MM.1S (cell line): Measurements from ENCODE around the gene CCDC172.

Experiments used
- DNase-seq: peaks from one replicate; pipeline ENCODE4 v3.0.0-alpha.2; 2015
- H2AFZ ChIP-seq: fragments of 300-600 bp; sonication (generic); 2 replicates; pipeline ENCODE4 v1.6.0; 2016; ENCODE audit warnings: antibody characterized with exemption, low read length
- H3F3A ChIP-seq: fragments of 300-600 bp; sonication (generic); 2 replicates; pipeline ENCODE4 v1.6.1; 2016; ENCODE audit warnings: mild to moderate bottlenecking, antibody characterized with exemption, low read length, moderate library complexity, mixed read lengths; ENCODE audit not compliant: insufficient read depth
- H3K27ac ChIP-seq: fragments of 300-600 bp; sonication (generic); 2 replicates; pipeline ENCODE4 v1.5.1; 2016; ENCODE audit warnings: mild to moderate bottlenecking, low read length
- H3K27me3 ChIP-seq: fragments of 300-600 bp; sonication (generic); replicated peaks from 2 replicates; pipeline ENCODE4 v1.6.0; 2016; ENCODE audit warnings: low read length; ENCODE audit not compliant: insufficient read depth
- H3K36me3 ChIP-seq: fragments of 300-600 bp; sonication (generic); replicated peaks from 2 replicates; pipeline ENCODE4 v1.6.1; 2016; ENCODE audit warnings: mild to moderate bottlenecking, low read length, mixed read lengths; ENCODE audit not compliant: insufficient read depth
- H3K4me1 ChIP-seq: fragments of 300-600 bp; sonication (generic); 2 replicates; pipeline ENCODE4 v1.6.1; 2016; ENCODE audit warnings: low read length, mixed read lengths
- H3K4me2 ChIP-seq: fragments of 300-600 bp; sonication (generic); 2 replicates; pipeline ENCODE4 v1.6.0; 2016; ENCODE audit warnings: low read depth, low read length
- H3K4me3 ChIP-seq: fragments of 300-600 bp; sonication (generic); 2 replicates; pipeline ENCODE4 v1.5.1; 2016; ENCODE audit warnings: low read length, mixed read lengths
- H3K79me2 ChIP-seq: fragments of 300-600 bp; sonication (generic); 2 replicates; pipeline ENCODE4 v1.6.1; 2016; ENCODE audit warnings: mixed run types, low read length, mixed read lengths
- H3K9ac ChIP-seq: fragments of 300-600 bp; sonication (generic); 2 replicates; pipeline ENCODE4 v1.6.1; 2016; ENCODE audit warnings: low read length, mixed read lengths
- H3K9me2 ChIP-seq: fragments of 300-600 bp; sonication (generic); replicated peaks from 2 replicates; pipeline ENCODE4 v1.6.1; 2016; ENCODE audit warnings: mild to moderate bottlenecking, low read length, mixed read lengths; ENCODE audit not compliant: insufficient read depth
- H3K9me3 ChIP-seq: fragments of 300-600 bp; sonication (generic); replicated peaks from 2 replicates; pipeline ENCODE4 v1.6.1; 2016; ENCODE audit warnings: mild to moderate bottlenecking, low read length, mixed read lengths; ENCODE audit not compliant: insufficient read depth
- H4K20me1 ChIP-seq: fragments of 300-600 bp; sonication (generic); 2 replicates; pipeline ENCODE4 v1.6.1; 2016; ENCODE audit warnings: mild to moderate bottlenecking, low read length, moderate library complexity, mixed read lengths; ENCODE audit not compliant: insufficient read depth
- CTCF ChIP-seq: fragments of 300-600 bp; sonication (generic); IDR thresholded peaks from 2 replicates; pipeline ENCODE4 v1.5.1; 2016; ENCODE audit warnings: antibody characterized with exemption, low read length, mixed read lengths
- EZH2 ChIP-seq: fragments of 300-600 bp; sonication (generic); optimal IDR thresholded peaks from 2 replicates; pipeline ENCODE3; 2017; ENCODE audit warnings: low read depth, mild to moderate bottlenecking, antibody characterized with exemption, low read length, mixed read lengths
- EZH2phosphoT487 ChIP-seq: fragments of 300-600 bp; sonication (generic); IDR thresholded peaks from 2 replicates; pipeline ENCODE4 v1.6.1; 2018; ENCODE audit warnings: antibody characterized with exemption, low read length

The CCDC172 gene

GRCh38 chr10:116410351-116410750 is 86.1 kb downstream of the CCDC172 start:
- no peaks in the 10 kb centered on the region for H3K9me2 ChIP-seq
- TF ChIP-seq EZH2phosphoT487 (no peak), EZH2 (no peak), CTCF (no peak)
- H3K27ac ChIP-seq = no peak overlapping the region
- H2AFZ ChIP-seq = no peak overlapping the region
- no peak overlapping the region for H3K4me2 ChIP-seq
- H3K27me3 ChIP-seq = no peaks in the 10 kb centered on the region
- H3F3A ChIP-seq = no peaks in the 10 kb centered on the region
- H3K9ac ChIP-seq = no peak overlapping the region
- no peaks in the 10 kb centered on the region for H4K20me1 ChIP-seq
- no peaks in the 10 kb centered on the region for H3K79me2 ChIP-seq
- DNase-seq = no peak
- H3K36me3 ChIP-seq = no peaks in the 10 kb centered on the region
- no peak overlapping the region for H3K4me3 ChIP-seq
- no peaks in the 10 kb centered on the region for H3K9me3 ChIP-seq
- no peaks in the 10 kb centered on the region for H3K4me1 ChIP-seq

- Histone ChIP-seq H3K4me2 (no peak overlapping the region), H3K9ac (no peak overlapping the region), H3K36me3 (no peaks in the 10 kb centered on the region), H4K20me1 (no peaks in the 10 kb centered on the region), H2AFZ (no peak overlapping the region), H3K27ac (no peak overlapping the region), H3K79me2 (no peaks in the 10 kb centered on the region), H3K4me1 (no peaks in the 10 kb centered on the region), H3K27me3 (no peaks in the 10 kb centered on the region), H3K9me3 (no peaks in the 10 kb centered on the region), H3K4me3 (no peak overlapping the region), H3F3A (no peaks in the 10 kb centered on the region), H3K9me2 (no peaks in the 10 kb centered on the region)
- no peak for DNase-seq
- TF ChIP-seq CTCF (no peak), EZH2phosphoT487 (no peak)
Measured at GRCh38 chr10:116417821-116418220, 93.6 kb downstream of the CCDC172 start.

GRCh38 chr10:116418389-116418788 is 94.1 kb downstream of the CCDC172 start:
- Histone ChIP-seq H3K9me3 (no peaks in the 10 kb centered on the region), H3K27me3 (no peaks in the 10 kb centered on the region), H3K36me3 (no peaks in the 10 kb centered on the region), H3K4me1 (no peaks in the 10 kb centered on the region), H3K9ac (no peak overlapping the region), H3F3A (no peaks in the 10 kb centered on the region), H4K20me1 (no peaks in the 10 kb centered on the region), H2AFZ (no peak overlapping the region), H3K9me2 (no peaks in the 10 kb centered on the region), H3K4me3 (no peak overlapping the region), H3K27ac (no peak overlapping the region), H3K79me2 (no peaks in the 10 kb centered on the region), H3K4me2 (no peak overlapping the region)
- no peak for DNase-seq
- TF ChIP-seq EZH2phosphoT487 (no peak), EZH2 (no peak), CTCF (no peak)
